ENCODE measurements around the gene MYO7B.
"Not testable (repeated sequence)": the region's sequence is repeated elsewhere in the genome, so short reads cannot be mapped to it uniquely, and the experiment has no call there.

MYO7B gene

GRCh38 chr2:127567351-127567854 lies 31.9 kb downstream of the MYO7B start:
- WGBS (ENCODE audit: extremely low coverage, insufficient coverage, low lambda C conversion rate), result no CpG with 5 or more reads among the region's 5 CpGs

GRCh38 chr2:127568128-127568527 lies 32.6 kb downstream of the MYO7B start:
- H3K9ac ChIP-seq (ENCODE audit: low read length), result no peak overlapping the region
- no peaks in the 10 kb centered on the region for H3K79me1 ChIP-seq (ENCODE audit: low read length)
- H3K56ac ChIP-seq (ENCODE audit: low read length), result no peak overlapping the region
- H3K4me3 ChIP-seq (ENCODE audit: low read length), result no peak overlapping the region
- H4K8ac ChIP-seq (ENCODE audit: low read depth, low read length), result no peak overlapping the region
- no peak overlapping the region for H3K18ac ChIP-seq (ENCODE audit: low read length)
- no peaks in the 10 kb centered on the region for H3K79me2 ChIP-seq (ENCODE audit: control insufficient read depth, insufficient read depth, low read length)
- no peak overlapping the region for H2BK15ac ChIP-seq (replicated peaks; ENCODE audit: low read depth)
- no peak overlapping the region for H3K4ac ChIP-seq (ENCODE audit: low read depth, low read length)
- H3K4me2 ChIP-seq (ENCODE audit: low read length), result no peak overlapping the region
- no peak overlapping the region for H2BK120ac ChIP-seq (ENCODE audit: low read depth, low read length)
- H3K27me3 ChIP-seq (ENCODE audit: insufficient read depth, low read length, poor library complexity), result no peaks in the 10 kb centered on the region
- WGBS (ENCODE audit: extremely low coverage, insufficient coverage, low lambda C conversion rate), result no CpG with 5 or more reads among the region's 6 CpGs
- no peak for DNase-seq
- H3K36me3 ChIP-seq (ENCODE audit: control insufficient read depth, insufficient read depth, low read length), result no peaks in the 10 kb centered on the region
- no peak overlapping the region for H4K5ac ChIP-seq (ENCODE audit: low read length)
- H2AK5ac ChIP-seq (ENCODE audit: low read length), result no peak overlapping the region
- H2BK5ac ChIP-seq (ENCODE audit: low read length), result no peak overlapping the region
- H3K4me1 ChIP-seq (ENCODE audit: control insufficient read depth, low read depth, low read length), result no peaks in the 10 kb centered on the region
- no peak overlapping the region for H3K23ac ChIP-seq (ENCODE audit: low read length)
- no peak overlapping the region for H3K27ac ChIP-seq (ENCODE audit: low read depth, low read length)

More at GRCh38 chr2:127567351-127567854, 31.9 kb downstream of the MYO7B start:
- Histone ChIP-seq H3K4me3 (ENCODE audit: low read length) (no peak overlapping the region), H2AK5ac (ENCODE audit: low read length) (no peak overlapping the region), H2BK5ac (ENCODE audit: low read length) (no peak overlapping the region), H3K27ac (ENCODE audit: low read depth, low read length) (no peak overlapping the region), H2BK15ac (replicated peaks; ENCODE audit: low read depth) (no peak overlapping the region), H3K79me1 (ENCODE audit: low read length) (no peaks in the 10 kb centered on the region), H3K79me2 (ENCODE audit: control insufficient read depth, insufficient read depth, low read length) (no peaks in the 10 kb centered on the region), H4K8ac (ENCODE audit: low read depth, low read length) (no peak overlapping the region), H3K4me2 (ENCODE audit: low read length) (no peak overlapping the region), H3K36me3 (ENCODE audit: control insufficient read depth, insufficient read depth, low read length) (no peaks in the 10 kb centered on the region), H2BK120ac (ENCODE audit: low read depth, low read length) (no peak overlapping the region), H3K56ac (ENCODE audit: low read length) (no peak overlapping the region), H3K27me3 (ENCODE audit: insufficient read depth, low read length, poor library complexity) (no peaks in the 10 kb centered on the region), H3K23ac (ENCODE audit: low read length) (no peak overlapping the region), H4K5ac (ENCODE audit: low read length) (no peak overlapping the region), H3K4me1 (ENCODE audit: control insufficient read depth, low read depth, low read length) (no peaks in the 10 kb centered on the region), H3K4ac (ENCODE audit: low read depth, low read length) (no peak overlapping the region), H3K9ac (ENCODE audit: low read length) (no peak overlapping the region), H3K18ac (ENCODE audit: low read length) (no peak overlapping the region)
- no peak for DNase-seq

- no peaks in the 10 kb centered on the region for H3K36me3 ChIP-seq (ENCODE audit: control insufficient read depth, insufficient read depth, low read length)
- H3K27me3 ChIP-seq (ENCODE audit: insufficient read depth, low read length, poor library complexity), result no peaks in the 10 kb centered on the region
- no peak overlapping the region for H3K4me3 ChIP-seq (ENCODE audit: low read length)
- no peak overlapping the region for H2BK120ac ChIP-seq (ENCODE audit: low read depth, low read length)
- H3K4me1 ChIP-seq (ENCODE audit: control insufficient read depth, low read depth, low read length), result no peaks in the 10 kb centered on the region
- no peak overlapping the region for H3K4ac ChIP-seq (ENCODE audit: low read depth, low read length)
- no CpG with 5 or more reads among the region's 6 CpGs for WGBS (ENCODE audit: extremely low coverage, insufficient coverage, low lambda C conversion rate)
- no peak overlapping the region for H3K4me2 ChIP-seq (ENCODE audit: low read length)
- H4K8ac ChIP-seq (ENCODE audit: low read depth, low read length), result no peak overlapping the region
- H3K79me1 ChIP-seq (ENCODE audit: low read length), result no peaks in the 10 kb centered on the region
- no peaks in the 10 kb centered on the region for H3K79me2 ChIP-seq (ENCODE audit: control insufficient read depth, insufficient read depth, low read length)
- H2BK5ac ChIP-seq (ENCODE audit: low read length), result no peak overlapping the region
- no peak overlapping the region for H3K56ac ChIP-seq (ENCODE audit: low read length)
- no peak overlapping the region for H2BK15ac ChIP-seq (replicated peaks; ENCODE audit: low read depth)
- H3K18ac ChIP-seq (ENCODE audit: low read length), result no peak overlapping the region
- no peak for DNase-seq
- H4K5ac ChIP-seq (ENCODE audit: low read length), result no peak overlapping the region
- no peak overlapping the region for H2AK5ac ChIP-seq (ENCODE audit: low read length)
- H3K9ac ChIP-seq (ENCODE audit: low read length), result no peak overlapping the region
- H3K27ac ChIP-seq (ENCODE audit: low read depth, low read length), result no peak overlapping the region
- H3K23ac ChIP-seq (ENCODE audit: low read length), result no peak overlapping the region
Measured at GRCh38 chr2:127569666-127570065, 34.2 kb downstream of the MYO7B start.

GRCh38 chr2:127570282-127571250 lies 35.1 kb downstream of the MYO7B start:
- no peaks in the 10 kb centered on the region for H3K79me1 ChIP-seq (ENCODE audit: low read length)
- no peak overlapping the region for H4K5ac ChIP-seq (ENCODE audit: low read length)
- no peaks in the 10 kb centered on the region for H3K27me3 ChIP-seq (ENCODE audit: insufficient read depth, low read length, poor library complexity)

GRCh38 chr2:127572352-127572751 lies 36.9 kb downstream of the MYO7B start:
- H3K4me2 ChIP-seq (ENCODE audit: low read length); H3K56ac ChIP-seq (ENCODE audit: low read length); H2BK15ac ChIP-seq (replicated peaks; ENCODE audit: low read depth); H4K8ac ChIP-seq (ENCODE audit: low read depth, low read length); H3K4me1 ChIP-seq (ENCODE audit: control insufficient read depth, low read depth, low read length); H2AK5ac ChIP-seq (ENCODE audit: low read length); H2BK120ac ChIP-seq (ENCODE audit: low read depth, low read length); H3K79me2 ChIP-seq (ENCODE audit: control insufficient read depth, insufficient read depth, low read length); H3K4me3 ChIP-seq (ENCODE audit: low read length); H4K5ac ChIP-seq (ENCODE audit: low read length); H3K27me3 ChIP-seq (ENCODE audit: insufficient read depth, low read length, poor library complexity); H3K79me1 ChIP-seq (ENCODE audit: low read length); H3K4ac ChIP-seq (ENCODE audit: low read depth, low read length); H3K9ac ChIP-seq (ENCODE audit: low read length); H3K27ac ChIP-seq (ENCODE audit: low read depth, low read length); H3K23ac ChIP-seq (ENCODE audit: low read length); H3K36me3 ChIP-seq (ENCODE audit: control insufficient read depth, insufficient read depth, low read length); DNase-seq; H3K18ac ChIP-seq (ENCODE audit: low read length); H2BK5ac ChIP-seq (ENCODE audit: low read length): not testable (repeated sequence)
- WGBS (ENCODE audit: extremely low coverage, insufficient coverage, low lambda C conversion rate), result no CpG with 5 or more reads among the region's 2 CpGs

More at GRCh38 chr2:127570282-127571250, 35.1 kb downstream of the MYO7B start:
- Histone ChIP-seq H2BK120ac (ENCODE audit: low read depth, low read length) (no peak overlapping the region), H3K27ac (ENCODE audit: low read depth, low read length) (no peak overlapping the region), H4K8ac (ENCODE audit: low read depth, low read length) (no peak overlapping the region), H2BK5ac (ENCODE audit: low read length) (no peak overlapping the region), H3K4me2 (ENCODE audit: low read length) (no peak overlapping the region), H3K4me1 (ENCODE audit: control insufficient read depth, low read depth, low read length) (no peaks in the 10 kb centered on the region), H2BK15ac (replicated peaks; ENCODE audit: low read depth) (no peak overlapping the region), H3K56ac (ENCODE audit: low read length) (no peak overlapping the region), H3K4me3 (ENCODE audit: low read length) (no peak overlapping the region), H3K4ac (ENCODE audit: low read depth, low read length) (no peak overlapping the region), H3K36me3 (ENCODE audit: control insufficient read depth, insufficient read depth, low read length) (no peaks in the 10 kb centered on the region), H3K18ac (ENCODE audit: low read length) (no peak overlapping the region), H3K79me2 (ENCODE audit: control insufficient read depth, insufficient read depth, low read length) (no peaks in the 10 kb centered on the region), H3K23ac (ENCODE audit: low read length) (no peak overlapping the region), H2AK5ac (ENCODE audit: low read length) (no peak overlapping the region), H3K9ac (ENCODE audit: low read length) (no peak overlapping the region)
- DNase-seq, result no peak
- WGBS (ENCODE audit: extremely low coverage, insufficient coverage, low lambda C conversion rate), result no CpG with 5 or more reads among the region's 18 CpGs
